Measurements from ENCODE around the gene STXBP5L. TPM values are rescaled to one million over a fixed set of nuclear protein-coding genes. Genes with fewer than 3 reads are reported as not detected.

STXBP5L gene
- total and polyA plus RNA-seq, 2 of the 4 experiments (the other 2 are of a cell fraction): not detected

DNA sequence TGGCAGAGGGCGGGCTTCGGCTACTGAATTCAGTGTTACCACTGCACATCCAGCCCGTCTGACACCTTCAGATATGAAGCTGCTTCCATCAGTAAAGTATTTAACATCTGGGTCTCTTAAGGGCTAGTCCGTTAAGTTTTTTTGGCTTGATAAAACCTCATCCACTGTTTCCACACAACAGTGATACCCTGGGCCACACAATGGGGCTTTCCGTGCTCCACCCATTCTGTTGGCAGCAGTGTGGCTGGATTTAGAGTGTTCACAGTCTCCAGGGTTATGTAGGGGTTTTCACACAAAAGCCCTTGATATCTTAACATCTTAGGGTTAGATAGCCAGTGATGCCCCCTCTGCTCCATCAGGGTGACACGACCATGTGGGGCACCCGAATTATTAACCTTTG is 165.0 kb downstream of the STXBP5L start:
- Histone ChIP-seq H3K14ac (replicated peaks; ENCODE audit: low read depth, low read length) (no peak overlapping the region), H3K9ac (ENCODE audit: low read depth, low read length) (no peak overlapping the region), H3K79me1 (ENCODE audit: low read depth in 1 of 2, low read length in 2 of 2) (no peaks in the 10 kb centered on the region), H2BK15ac (ENCODE audit: low read depth, low read length) (no peak overlapping the region), H2BK5ac (ENCODE audit: low read depth, low read length, poor library complexity, severe bottlenecking) (no peak overlapping the region), H3K9me3 (ENCODE audit: control insufficient read depth, insufficient read depth, low read length) (peaks cover 18% of the 10 kb centered on the region), H4K5ac (ENCODE audit: low read depth, low read length) (no peak overlapping the region), H3K4me1 (ENCODE audit: control insufficient read depth, insufficient read depth, low read length) (no peaks in the 10 kb centered on the region), H3K56ac (ENCODE audit: extremely low read depth, insufficient read depth, low read length) (no peak overlapping the region), H2BK120ac (ENCODE audit: low read depth, low read length) (no peak overlapping the region), H2AFZ (replicated peaks; ENCODE audit: low read length, poor library complexity) (no peak overlapping the region), H2AK5ac (ENCODE audit: low read depth, low read length) (no peak overlapping the region), H3K36me3 (ENCODE audit: control insufficient read depth, insufficient read depth, low read length) (no peaks in the 10 kb centered on the region), H2BK20ac (ENCODE audit: low read depth, low read length) (no peak overlapping the region), H2AK9ac (replicated peaks; ENCODE audit: low read depth, low read length, poor library complexity) (no peak overlapping the region), H4K20me1 (ENCODE audit: insufficient read depth, low read length) (no peaks in the 10 kb centered on the region), H4K91ac (ENCODE audit: insufficient read depth, low read depth, low read length) (no peak overlapping the region), H3K4me3 (ENCODE audit: insufficient read depth, low read depth, low read length) (no peak overlapping the region), H3K27ac (ENCODE audit: insufficient read depth, low read length) (no peak overlapping the region), H4K8ac (ENCODE audit: low read depth in 2 of 2, low read length in 2 of 2) (no peak overlapping the region), H3K9me1 (ENCODE audit: insufficient read depth, low read length) (no peaks in the 10 kb centered on the region), H3K4ac (ENCODE audit: low read depth, low read length) (no peak overlapping the region), H3K4me2 (ENCODE audit: low read depth, low read length) (no peak overlapping the region), H3K27me3 (ENCODE audit: control insufficient read depth, insufficient read depth, low read length) (no peaks in the 10 kb centered on the region), H3K18ac (ENCODE audit: low read depth, low read length) (no peak overlapping the region), H3K23ac (ENCODE audit: low read depth, low read length) (no peak overlapping the region)
- DNase-seq (no peak), ATAC-seq (ENCODE audit: low read depth) (no peak)
- CTCF ChIA-PET: no interaction called here
- no peak for TF ChIP-seq USF2 (IDR thresholded peaks at IDR 0.05; ENCODE audit: low read depth, low read length)
- no peak for TF ChIP-seq NFE2L2 (IDR thresholded peaks at IDR 0.05; ENCODE audit: low read depth, low read length)
- no peak for TF ChIP-seq CHD1 (IDR thresholded peaks at IDR 0.05; ENCODE audit: low read depth, low read length)
- no peak for TF ChIP-seq RCOR1 (IDR thresholded peaks at IDR 0.05; ENCODE audit: insufficient replicate concordance, low read length)
- no peak for TF ChIP-seq RFX5 (IDR thresholded peaks at IDR 0.05; ENCODE audit: low read depth, low read length)
- no peak for TF ChIP-seq CEBPB (IDR thresholded peaks at IDR 0.05; ENCODE audit: low read depth, low read length)
- TF ChIP-seq BHLHE40 (IDR thresholded peaks at IDR 0.05; ENCODE audit: low read depth, low read length): no peak
- no peak for TF ChIP-seq MAFK (IDR thresholded peaks at IDR 0.05; ENCODE audit: low read depth, low read length)
- no peak for TF ChIP-seq POLR2A (IDR thresholded peaks at IDR 0.05; ENCODE audit: low read depth, low read length)
- TF ChIP-seq MXI1 (IDR thresholded peaks at IDR 0.05; ENCODE audit: borderline replicate concordance, low read depth, low read length): no peak
- TF ChIP-seq MAZ (IDR thresholded peaks at IDR 0.05; ENCODE audit: borderline replicate concordance, low read depth, low read length): no peak
- no peak for TF ChIP-seq SMC3 (IDR thresholded peaks at IDR 0.05; ENCODE audit: low read depth, low read length)
- no peak for TF ChIP-seq CTCF (conservative IDR thresholded peaks at IDR 0.05; ENCODE audit: low read depth, low read length)
- WGBS, 2 experiments (ENCODE audit: extremely low coverage in 2 of 2, insufficient read length in 1 of 2): 53% methylated on average over 5 of the region's 7 CpGs; no CpG with 5 or more reads in 1 of the 2 experiments
- dilution Hi-C loops (cut with HindIII; ENCODE audit: low sequenced_read_pairs, unreplicated experiment) (no loop called here), in situ Hi-C loops (cut with MboI; ENCODE audit: low sequenced_read_pairs) (no loop called here), intact Hi-C loops (cut with micrococcal nuclease) (no loop called here)
- POLR2A ChIA-PET (ENCODE audit: unreplicated experiment): no interaction called here
- no TSS peak for BruUV-seq (replicated peaks)
